CD14-positive monocyte (primary cell): ENCODE measurements around the gene SFTPB. TPM values are rescaled to one million over a fixed set of nuclear protein-coding genes. Genes with fewer than 3 reads are reported as not detected.

Experiments
- DNase-seq, 3 donors: peaks; one replicate each; pipeline ENCODE4 v3.0.0-alpha.2; 2011 to 2022
- H2AFZ ChIP-seq: 2 replicates; pipeline ENCODE4 v1.6.0; 2012; ENCODE audit warnings: mild to moderate bottlenecking, low read depth, low read length, inconsistent platforms; ENCODE audit not compliant: insufficient read depth, poor library complexity, severe bottlenecking
- H3K27ac ChIP-seq, 2 donors: 1 replicate in 1 of 2; 2 replicates in 1 of 2; pipeline ENCODE4 v1.5.1; 2012 to 2013; ENCODE audit warnings: low read length in 2 of 2, control low read depth in 1 of 2, inconsistent platforms in 1 of 2, low read depth in 1 of 2, mild to moderate bottlenecking in 1 of 2
- H3K27me3 ChIP-seq, 2 donors: one replicate each; pipeline versions ENCODE4 v1.6.0 to v1.6.1; 2011 to 2013; ENCODE audit warnings: low read length in 2 of 2; ENCODE audit not compliant: control insufficient read depth in 2 of 2, insufficient read depth in 2 of 2
- H3K36me3 ChIP-seq, 2 donors: replicated peaks in 1 of 2; 1 replicate in 1 of 2; 2 replicates in 1 of 2; pipeline versions ENCODE4 v1.5.1 to v1.6.1; 2012 to 2013; ENCODE audit warnings: low read length in 2 of 2, control low read depth in 1 of 2, inconsistent platforms in 1 of 2, mild to moderate bottlenecking in 1 of 2; ENCODE audit not compliant: insufficient read depth in 2 of 2, control insufficient read depth in 1 of 2
- H3K4me1 ChIP-seq, 2 donors: 1 replicate in 1 of 2; 2 replicates in 1 of 2; pipeline versions ENCODE4 v1.5.1 to v1.6.1; 2012 to 2013; ENCODE audit warnings: low read length in 2 of 2, control low read depth in 1 of 2, inconsistent platforms in 1 of 2, mild to moderate bottlenecking in 1 of 2, moderate library complexity in 1 of 2; ENCODE audit not compliant: insufficient read depth in 2 of 2, control insufficient read depth in 1 of 2
- H3K4me2 ChIP-seq: replicated peaks from 2 replicates; pipeline ENCODE3; 2012; ENCODE audit warnings: low read length, moderate library complexity, mild to moderate bottlenecking; ENCODE audit not compliant: poor library complexity, severe bottlenecking; ENCODE audit errors: extremely low read depth
- H3K4me3 ChIP-seq, 3 experiments: fragments of 200-600 bp in 1 of 3; sonication (generic) in 1 of 3; replicated peaks in 1 of 3; 1 replicate in 2 of 3; 2 replicates in 1 of 3; pipeline ENCODE4 v1.5.1; 2011 to 2013; ENCODE audit warnings: low read length in 3 of 3, mild to moderate bottlenecking in 3 of 3, control low read depth in 2 of 3, low read depth in 2 of 3, inconsistent platforms in 1 of 3, moderate library complexity in 1 of 3
- H3K79me2 ChIP-seq: 2 replicates; pipeline ENCODE4 v1.6.0; 2012; ENCODE audit warnings: mild to moderate bottlenecking, control low read depth, inconsistent platforms, low read length, moderate library complexity; ENCODE audit not compliant: insufficient read depth
- H3K9ac ChIP-seq: 2 replicates; pipeline ENCODE4 v1.6.0; 2017; ENCODE audit warnings: low read length, mild to moderate bottlenecking; ENCODE audit not compliant: insufficient read depth, poor library complexity, severe bottlenecking
- H3K9me3 ChIP-seq, 2 donors: replicated peaks in 1 of 2; 1 replicate in 1 of 2; 2 replicates in 1 of 2; pipeline versions ENCODE4 v1.5.1 to v1.6.1; 2012 to 2013; ENCODE audit warnings: low read length in 2 of 2, control low read depth in 1 of 2; ENCODE audit not compliant: control insufficient read depth in 1 of 2, insufficient read depth in 1 of 2
- H4K20me1 ChIP-seq: 2 replicates; pipeline ENCODE4 v1.6.0; 2012; ENCODE audit warnings: mild to moderate bottlenecking, low read length, control low read depth, moderate library complexity; ENCODE audit not compliant: insufficient read depth
- H3K27ac Mint-ChIP-seq, 7 donors: one replicate each; pipeline ENCODE4 v1.8.0; 2020; ENCODE audit warnings: mild to moderate bottlenecking in 7 of 7, mixed read lengths in 7 of 7, moderate library complexity in 6 of 7, inconsistent platforms in 2 of 7
- H3K27me3 Mint-ChIP-seq, 3 donors: one replicate each; pipeline ENCODE4 v1.8.0; 2021 to 2022; ENCODE audit warnings: low read depth in 3 of 3, mild to moderate bottlenecking in 3 of 3, mixed read lengths in 3 of 3, moderate library complexity in 3 of 3, inconsistent platforms in 1 of 3
- H3K36me3 Mint-ChIP-seq, 2 donors: one replicate each; pipeline ENCODE4 v1.8.0; 2020; ENCODE audit warnings: mixed read lengths in 2 of 2, inconsistent platforms in 1 of 2, mild to moderate bottlenecking in 1 of 2
- H3K4me1 Mint-ChIP-seq: one replicate; pipeline ENCODE4 v1.8.0; 2020; ENCODE audit warnings: mild to moderate bottlenecking, mixed read lengths
- H3K4me3 Mint-ChIP-seq, 2 donors: one replicate each; pipeline ENCODE4 v1.8.0; 2020; ENCODE audit warnings: mild to moderate bottlenecking in 2 of 2, mixed read lengths in 2 of 2, moderate library complexity in 1 of 2
- H3K9me3 Mint-ChIP-seq, 7 donors: one replicate each; pipeline ENCODE4 v1.8.0; 2020 to 2022; ENCODE audit warnings: mixed read lengths in 7 of 7, mild to moderate bottlenecking in 6 of 7, moderate library complexity in 6 of 7, inconsistent platforms in 2 of 7
- WGBS: methylation state at CpG from one replicate; pipeline ENCODE4 v1.1.5; 2013; ENCODE audit warnings: missing lambda C conversion rate; ENCODE audit not compliant: insufficient coverage; 5-methylcytosine and 5-hydroxymethylcytosine counted together
- intact Hi-C, 2 donors: fragments of 100-400 bp; cut with micrococcal nuclease; formaldehyde crosslinking; loops; one replicate each; pipeline versions ENCODE4 v1.15.0 to v1.15.1; 2023
- polyA plus RNA-seq, 3 donors: library from polyadenylated mRNA; depleted of rRNA in 1 of 3; unstranded in 2 of 3; stranded (reverse) in 1 of 3; fragments of 300-500 nt in 2 of 3; fragments of >200 nt in 1 of 3; fragmentation: Illumina TruSeq in 2 of 3; gene quantifications; 1 replicate in 2 of 3; 2 replicates in 1 of 3; pipeline ENCODE4 v1.2.3, GENCODE V29; 2012 to 2021
- TF ChIP-seq, protein P1 (sequence below): fragments of 200-600 bp; IDR thresholded peaks from one replicate; pipeline ENCODE4 v1.8.0; 2022; ENCODE audit warnings: antibody characterized with exemption, mild to moderate bottlenecking

SFTPB gene
- polyA plus RNA-seq, 3 donors, result 0.18 to 0.47 TPM; not detected in 1

DNA sequence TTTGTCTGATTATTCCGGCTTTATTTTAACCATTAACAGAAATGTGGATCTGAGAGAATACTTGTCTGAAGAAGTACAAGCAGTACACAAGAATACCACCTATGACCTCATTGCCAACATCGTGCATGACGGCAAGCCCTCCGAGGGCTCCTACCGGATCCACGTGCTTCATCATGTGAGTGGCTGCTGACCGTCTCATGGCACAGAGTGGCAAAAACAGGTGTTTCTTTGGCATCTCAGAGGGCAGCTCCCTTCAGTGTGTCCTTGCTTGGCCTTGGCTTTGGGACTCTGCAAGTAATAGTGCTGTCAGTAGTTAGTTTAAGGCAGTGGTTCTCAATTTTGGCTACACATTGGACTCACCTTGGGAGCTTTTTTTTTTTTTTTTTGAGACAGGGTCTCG is 23.1 kb downstream of the SFTPB start:
- peak overlapping the region in 1 of 7 donors; percentile 30 for H3K27ac Mint-ChIP-seq
- intact Hi-C loops, result no loop called here
- H3K27me3 Mint-ChIP-seq, result peaks cover 0 to 1% (median 0%) of the 10 kb centered on the region in 3 donors
- DNase-seq, result no peak
- peaks cover 87 to 98% of the 10 kb centered on the region in 2 donors for H3K36me3 ChIP-seq
- no peak overlapping the region for H3K4me3 ChIP-seq
- H3K9me3 Mint-ChIP-seq, result no peaks in the 10 kb centered on the region
- TF ChIP-seq, protein P1, sequence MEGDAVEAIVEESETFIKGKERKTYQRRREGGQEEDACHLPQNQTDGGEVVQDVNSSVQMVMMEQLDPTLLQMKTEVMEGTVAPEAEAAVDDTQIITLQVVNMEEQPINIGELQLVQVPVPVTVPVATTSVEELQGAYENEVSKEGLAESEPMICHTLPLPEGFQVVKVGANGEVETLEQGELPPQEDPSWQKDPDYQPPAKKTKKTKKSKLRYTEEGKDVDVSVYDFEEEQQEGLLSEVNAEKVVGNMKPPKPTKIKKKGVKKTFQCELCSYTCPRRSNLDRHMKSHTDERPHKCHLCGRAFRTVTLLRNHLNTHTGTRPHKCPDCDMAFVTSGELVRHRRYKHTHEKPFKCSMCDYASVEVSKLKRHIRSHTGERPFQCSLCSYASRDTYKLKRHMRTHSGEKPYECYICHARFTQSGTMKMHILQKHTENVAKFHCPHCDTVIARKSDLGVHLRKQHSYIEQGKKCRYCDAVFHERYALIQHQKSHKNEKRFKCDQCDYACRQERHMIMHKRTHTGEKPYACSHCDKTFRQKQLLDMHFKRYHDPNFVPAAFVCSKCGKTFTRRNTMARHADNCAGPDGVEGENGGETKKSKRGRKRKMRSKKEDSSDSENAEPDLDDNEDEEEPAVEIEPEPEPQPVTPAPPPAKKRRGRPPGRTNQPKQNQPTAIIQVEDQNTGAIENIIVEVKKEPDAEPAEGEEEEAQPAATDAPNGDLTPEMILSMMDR, result no peak
- peaks cover 17% of the 10 kb centered on the region in 2 donors for H3K4me1 ChIP-seq
- H3K9ac ChIP-seq, result no peak overlapping the region
- WGBS, result 98% methylated on average over 6 of the region's 8 CpGs
- no peak overlapping the region for H3K4me2 ChIP-seq
- no peaks in the 10 kb centered on the region for H3K9me3 ChIP-seq
- peaks cover 93 to 98% of the 10 kb centered on the region in 2 donors for H3K36me3 Mint-ChIP-seq
- H3K4me1 Mint-ChIP-seq, result peaks cover 15% of the 10 kb centered on the region
- no peak overlapping the region for H3K4me3 Mint-ChIP-seq
- H3K27ac ChIP-seq, result no peak overlapping the region
- H2AFZ ChIP-seq, result no peak overlapping the region
- no peaks in the 10 kb centered on the region for H4K20me1 ChIP-seq
- peaks cover 4% of the 10 kb centered on the region for H3K79me2 ChIP-seq
- H3K27me3 ChIP-seq, result no peaks in the 10 kb centered on the region

GRCh38 chr2:85642725-85643124 is 25.3 kb downstream of the SFTPB start:
- intact Hi-C loops, result no loop called here
- Histone ChIP-seq H3K9ac (no peak overlapping the region), H2AFZ (no peak overlapping the region), H3K4me1 (peaks cover 5% of the 10 kb centered on the region in 2 donors), H3K27ac (no peak overlapping the region), H3K36me3 (peaks cover 87 to 96% of the 10 kb centered on the region in 2 donors), H3K4me3 (no peak overlapping the region), H3K27me3 (no peaks in the 10 kb centered on the region), H4K20me1 (no peaks in the 10 kb centered on the region), H3K9me3 (no peaks in the 10 kb centered on the region), H3K4me2 (no peak overlapping the region), H3K79me2 (peaks cover 4% of the 10 kb centered on the region)
- no CpG with 5 or more reads among the region's 3 CpGs for WGBS
- Mint-ChIP-seq H3K27ac (peak overlapping the region in 2 of 7 donors; percentile 48 to 68), H3K4me3 (no peak overlapping the region), H3K9me3 (no peaks in the 10 kb centered on the region), H3K27me3 (no peaks in the 10 kb centered on the region), H3K4me1 (peaks cover 6% of the 10 kb centered on the region), H3K36me3 (peaks cover 88 to 98% of the 10 kb centered on the region in 2 donors)
- TF ChIP-seq, protein P1, result no peak
- DNase-seq, result no peak
